Measurements from ENCODE around the gene SDK1.

Gene SDK1

GRCh38 chr7:4017081-4017480 lies 716.0 kb downstream of the SDK1 start:
- DNase-seq (ENCODE audit: low spot score) (no peak), ATAC-seq (ENCODE audit: low read depth) (no peak)
- TF ChIP-seq CTCF (IDR thresholded peaks at IDR 0.05; ENCODE audit: poor library complexity, severe bottlenecking) = no peak
- no peaks in the 10 kb centered on the region for H3K4me1 ChIP-seq (ENCODE audit: insufficient read depth, poor library complexity, severe bottlenecking)
- H3K27me3 ChIP-seq (ENCODE audit: insufficient read depth, poor library complexity, severe bottlenecking) = no peaks in the 10 kb centered on the region
- no peak overlapping the region for H3K27ac ChIP-seq (ENCODE audit: poor library complexity, severe bottlenecking)
- no peaks in the 10 kb centered on the region for H3K36me3 ChIP-seq (ENCODE audit: low read depth)
- H3K4me3 ChIP-seq (ENCODE audit: severe bottlenecking) = no peak overlapping the region
- H3K9me3 ChIP-seq (ENCODE audit: severe bottlenecking) = peaks cover 4% of the 10 kb centered on the region

GRCh38 chr7:4017785-4018184 lies 716.7 kb downstream of the SDK1 start:
- Histone ChIP-seq H3K36me3 (ENCODE audit: low read depth) (no peaks in the 10 kb centered on the region), H3K27ac (ENCODE audit: poor library complexity, severe bottlenecking) (no peak overlapping the region), H3K4me3 (ENCODE audit: severe bottlenecking) (no peak overlapping the region), H3K9me3 (ENCODE audit: severe bottlenecking) (peaks cover 4% of the 10 kb centered on the region), H3K4me1 (ENCODE audit: insufficient read depth, poor library complexity, severe bottlenecking) (no peaks in the 10 kb centered on the region), H3K27me3 (ENCODE audit: insufficient read depth, poor library complexity, severe bottlenecking) (no peaks in the 10 kb centered on the region)
- no peak for TF ChIP-seq CTCF (IDR thresholded peaks at IDR 0.05; ENCODE audit: poor library complexity, severe bottlenecking)
- DNase-seq (ENCODE audit: low spot score) (no peak), ATAC-seq (ENCODE audit: low read depth) (no peak)

- Histone ChIP-seq H3K4me3 (ENCODE audit: severe bottlenecking) (no peak overlapping the region), H3K27ac (ENCODE audit: poor library complexity, severe bottlenecking) (no peak overlapping the region), H3K27me3 (ENCODE audit: insufficient read depth, poor library complexity, severe bottlenecking) (no peaks in the 10 kb centered on the region), H3K9me3 (ENCODE audit: severe bottlenecking) (peaks cover 4% of the 10 kb centered on the region), H3K4me1 (ENCODE audit: insufficient read depth, poor library complexity, severe bottlenecking) (no peaks in the 10 kb centered on the region), H3K36me3 (ENCODE audit: low read depth) (no peaks in the 10 kb centered on the region)
- no peak for DNase-seq (ENCODE audit: low spot score)
- no peak for TF ChIP-seq CTCF (IDR thresholded peaks at IDR 0.05; ENCODE audit: poor library complexity, severe bottlenecking)
- ATAC-seq (ENCODE audit: low read depth) = no peak
Measured at GRCh38 chr7:4018601-4019316, 717.7 kb downstream of the SDK1 start.

GRCh38 chr7:4020086-4020485 lies 719.0 kb downstream of the SDK1 start:
- Histone ChIP-seq H3K27me3 (ENCODE audit: insufficient read depth, poor library complexity, severe bottlenecking) (no peaks in the 10 kb centered on the region), H3K4me1 (ENCODE audit: insufficient read depth, poor library complexity, severe bottlenecking) (no peaks in the 10 kb centered on the region), H3K36me3 (ENCODE audit: low read depth) (no peaks in the 10 kb centered on the region), H3K27ac (ENCODE audit: poor library complexity, severe bottlenecking) (no peak overlapping the region), H3K9me3 (ENCODE audit: severe bottlenecking) (peaks cover 4% of the 10 kb centered on the region), H3K4me3 (ENCODE audit: severe bottlenecking) (no peak overlapping the region)
- ATAC-seq (ENCODE audit: low read depth) = no peak
- no peak for TF ChIP-seq CTCF (IDR thresholded peaks at IDR 0.05; ENCODE audit: poor library complexity, severe bottlenecking)
- no peak for DNase-seq (ENCODE audit: low spot score)

GRCh38 chr7:4021413-4021812 lies 720.4 kb downstream of the SDK1 start:
- TF ChIP-seq CTCF (IDR thresholded peaks at IDR 0.05; ENCODE audit: poor library complexity, severe bottlenecking) = no peak
- Histone ChIP-seq H3K4me1 (ENCODE audit: insufficient read depth, poor library complexity, severe bottlenecking) (no peaks in the 10 kb centered on the region), H3K36me3 (ENCODE audit: low read depth) (no peaks in the 10 kb centered on the region), H3K4me3 (ENCODE audit: severe bottlenecking) (no peak overlapping the region), H3K9me3 (ENCODE audit: severe bottlenecking) (peaks cover 4% of the 10 kb centered on the region), H3K27me3 (ENCODE audit: insufficient read depth, poor library complexity, severe bottlenecking) (no peaks in the 10 kb centered on the region), H3K27ac (ENCODE audit: poor library complexity, severe bottlenecking) (no peak overlapping the region)
- DNase-seq (ENCODE audit: low spot score) (no peak), ATAC-seq (ENCODE audit: low read depth) (no peak)

All from RWPE2 (cell line).